HG03039 (cell line): ENCODE data around the gene CLSTN2.

ENCODE experiments used
- ATAC-seq: cut with Tn5 transposase; IDR thresholded peaks from one replicate; pipeline ENCODE4 v1.9.1; 2021; ENCODE audit warnings: mild to moderate bottlenecking, moderate library complexity; ENCODE audit not compliant: unreplicated experiment

The CLSTN2 gene

GRCh38 chr3:140223631-140224030, 288.6 kb downstream of the CLSTN2 start:
- ATAC-seq, result no peak

GRCh38 chr3:140224307-140224706, 289.3 kb downstream of the CLSTN2 start:
- ATAC-seq, result no peak

DNA sequence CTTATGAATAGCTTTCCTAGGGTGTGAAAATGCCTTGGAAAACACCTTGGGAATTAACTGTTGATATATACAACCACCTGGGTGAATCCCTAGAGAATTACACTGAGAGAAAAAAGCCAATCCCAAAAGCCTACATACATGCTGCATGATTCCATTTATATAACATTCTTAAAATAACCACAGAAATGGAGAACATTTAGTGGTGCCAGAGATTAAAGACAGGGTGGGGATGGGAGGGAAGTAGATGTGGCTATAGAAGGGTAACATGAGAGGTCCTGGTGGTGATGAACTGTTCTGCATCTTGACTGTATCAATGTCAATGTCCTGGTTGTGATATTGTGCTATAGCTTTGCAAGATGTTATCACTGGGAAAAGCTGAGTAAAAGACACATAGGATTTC, 291.0 kb downstream of the CLSTN2 start:
- ATAC-seq, result no peak

GRCh38 chr3:140233702-140234101, 298.7 kb downstream of the CLSTN2 start:
- ATAC-seq, result no peak

DNA sequence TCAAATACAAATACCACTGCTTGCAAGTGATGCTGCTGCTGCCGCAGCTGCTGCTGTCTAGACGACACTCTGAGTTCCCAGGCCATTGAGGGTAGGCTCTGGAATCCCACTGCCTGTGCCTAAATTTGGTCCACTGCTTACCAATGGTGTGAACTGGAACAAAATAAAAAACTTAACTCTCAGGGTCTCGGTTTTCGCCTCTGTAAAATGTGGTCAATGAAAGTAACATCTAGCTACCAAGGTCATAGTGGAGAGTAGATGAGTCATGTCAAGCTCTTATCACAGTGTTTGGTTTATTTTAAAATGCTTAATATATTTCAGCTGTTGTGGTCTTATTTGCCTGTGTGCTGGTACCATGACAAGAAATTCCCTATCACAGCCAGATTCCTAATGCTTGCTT, 299.3 kb downstream of the CLSTN2 start:
- ATAC-seq, result no peak

- ATAC-seq, result no peak
These were observed 302.0 kb downstream of the CLSTN2 start for GRCh38 chr3:140236836-140237501.

DNA sequence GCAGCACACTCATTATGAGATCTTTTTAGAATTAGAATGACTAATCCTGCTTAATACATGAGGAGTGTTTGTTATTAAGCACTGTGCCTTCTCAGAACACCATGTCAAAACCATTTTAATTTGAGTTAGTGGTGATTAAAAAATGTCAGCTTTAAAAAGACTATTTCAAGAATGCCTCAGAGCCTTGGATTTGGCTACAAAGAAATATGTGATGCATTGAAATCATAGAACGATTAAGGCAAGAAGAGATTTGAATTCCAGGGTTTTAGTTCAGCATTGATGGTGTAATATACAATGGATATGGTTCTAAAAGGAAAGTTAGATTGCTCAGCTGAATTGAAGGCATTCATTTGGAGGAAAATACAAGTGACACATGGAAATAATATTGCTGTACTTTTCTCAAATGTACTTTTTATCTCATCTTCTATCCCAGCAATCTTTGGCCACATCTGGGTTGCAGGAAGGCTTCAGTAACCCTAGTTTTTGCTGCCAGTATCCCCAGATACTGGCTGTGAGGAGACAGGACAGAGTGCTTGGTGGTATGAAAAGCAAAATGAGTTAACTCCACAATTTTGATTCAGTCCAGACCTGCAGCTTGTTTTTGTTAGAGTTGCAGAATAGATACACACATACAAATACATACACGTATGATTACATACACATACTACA, 303.8 kb downstream of the CLSTN2 start:
- no peak for ATAC-seq

DNA sequence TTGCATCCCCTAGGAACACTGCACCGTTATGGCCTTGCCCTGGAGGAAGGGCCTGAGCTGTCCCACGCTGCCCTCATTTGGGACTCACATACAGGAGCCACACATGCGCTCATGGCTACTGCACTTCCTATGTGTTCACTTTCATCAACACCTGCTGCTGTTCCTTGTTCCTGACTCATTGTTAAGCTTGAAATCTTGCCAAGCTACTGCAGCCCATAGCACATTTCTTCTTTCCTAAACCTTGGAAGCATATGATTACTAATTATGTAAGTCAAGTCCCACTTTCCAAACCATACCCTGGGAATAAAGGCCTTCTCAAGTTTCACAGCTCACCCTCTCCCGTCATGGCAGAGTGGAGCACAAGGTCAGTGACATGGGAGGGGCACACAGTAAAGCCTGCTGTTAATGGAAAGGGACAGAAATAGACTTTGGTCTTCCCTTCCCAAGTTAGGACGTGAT, 307.9 kb downstream of the CLSTN2 start:
- no peak for ATAC-seq

DNA sequence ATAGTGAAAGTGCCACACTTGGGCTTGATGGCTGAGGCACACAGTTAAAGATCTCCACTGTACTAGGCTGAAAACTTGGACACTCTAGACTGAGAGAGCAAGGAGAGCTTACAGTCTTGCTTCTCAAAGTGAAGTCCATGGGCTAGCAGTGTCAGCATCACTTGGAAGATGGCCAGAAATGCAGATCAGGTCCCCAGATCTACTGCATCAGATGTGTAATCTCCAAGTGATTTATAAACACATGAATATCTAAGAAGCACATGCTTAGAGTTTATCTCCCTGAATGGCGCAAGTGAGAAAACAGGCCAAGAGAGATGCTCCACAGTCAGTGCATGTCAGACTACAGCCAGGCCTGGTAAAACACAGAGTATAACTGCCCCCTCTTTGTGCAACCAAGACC, 308.6 kb downstream of the CLSTN2 start:
- no peak for ATAC-seq

DNA sequence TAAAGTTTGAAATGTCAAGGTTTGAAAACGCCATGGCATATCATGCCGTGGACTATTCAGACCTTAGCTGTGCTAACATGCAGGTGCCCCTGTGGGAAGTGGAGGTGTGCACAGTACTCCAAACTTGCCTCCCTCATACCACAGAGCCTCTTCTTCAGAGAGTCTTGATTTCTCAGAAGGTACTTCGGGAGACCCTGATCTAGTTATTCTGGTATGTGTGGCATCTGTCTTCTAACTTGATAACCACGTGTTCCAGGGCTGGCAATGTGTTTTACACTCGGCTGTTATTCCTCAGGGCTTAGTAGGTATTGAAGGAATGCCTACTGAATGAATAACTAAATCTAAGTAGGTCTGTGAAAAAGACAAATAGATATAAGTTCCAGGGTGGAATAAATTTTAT, 309.9 kb downstream of the CLSTN2 start:
- ATAC-seq, result no peak

GRCh38 chr3:140246578-140246977, 311.6 kb downstream of the CLSTN2 start:
- ATAC-seq, result no peak

GRCh38 chr3:140247775-140248174, 312.8 kb downstream of the CLSTN2 start:
- ATAC-seq, result no peak

- no peak for ATAC-seq
These were observed 314.2 kb downstream of the CLSTN2 start for GRCh38 chr3:140249188-140249587.

DNA sequence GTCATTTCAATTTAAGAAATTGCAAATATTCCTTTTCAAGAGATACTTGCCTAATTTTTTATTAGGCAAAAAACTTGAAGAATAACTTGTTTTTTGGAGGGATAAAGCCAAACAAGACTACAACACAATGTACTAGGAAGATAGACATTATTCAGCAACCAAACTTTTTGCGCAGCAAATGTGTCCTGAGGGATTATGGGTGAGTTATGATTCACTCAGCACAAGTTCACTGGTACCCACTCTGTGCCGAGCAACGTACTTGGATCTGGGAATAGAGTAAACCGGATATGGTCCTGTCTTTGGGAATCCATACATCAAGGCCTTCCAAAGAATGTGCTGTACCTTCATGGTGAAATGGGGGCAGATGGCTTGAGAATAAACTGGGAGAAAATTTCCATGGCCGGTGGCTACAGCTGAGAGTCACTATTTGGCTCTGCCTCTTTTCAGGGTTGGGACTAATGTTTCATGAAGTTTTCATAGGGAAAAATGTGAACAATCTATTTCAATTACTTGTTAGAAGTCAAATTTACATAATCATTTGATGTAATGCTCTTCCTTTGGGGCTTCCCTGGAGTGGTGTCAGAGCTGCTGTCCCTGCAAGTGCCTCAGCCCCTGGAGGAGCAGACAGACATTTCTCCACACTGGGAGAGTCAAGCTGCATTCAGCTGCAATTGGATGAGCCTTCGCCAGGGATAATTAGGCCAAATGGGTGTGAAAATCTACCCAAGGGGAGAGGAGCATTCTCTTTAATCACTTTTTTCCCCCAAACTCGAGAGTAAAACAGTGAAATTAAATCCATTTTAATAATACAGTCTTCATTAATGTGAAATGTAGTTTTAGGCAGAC, 315.2 kb downstream of the CLSTN2 start:
- no peak for ATAC-seq

GRCh38 chr3:140250945-140251344, 316.0 kb downstream of the CLSTN2 start:
- no peak for ATAC-seq

- no peak for ATAC-seq
These were observed 316.7 kb downstream of the CLSTN2 start for GRCh38 chr3:140251678-140252077.

DNA sequence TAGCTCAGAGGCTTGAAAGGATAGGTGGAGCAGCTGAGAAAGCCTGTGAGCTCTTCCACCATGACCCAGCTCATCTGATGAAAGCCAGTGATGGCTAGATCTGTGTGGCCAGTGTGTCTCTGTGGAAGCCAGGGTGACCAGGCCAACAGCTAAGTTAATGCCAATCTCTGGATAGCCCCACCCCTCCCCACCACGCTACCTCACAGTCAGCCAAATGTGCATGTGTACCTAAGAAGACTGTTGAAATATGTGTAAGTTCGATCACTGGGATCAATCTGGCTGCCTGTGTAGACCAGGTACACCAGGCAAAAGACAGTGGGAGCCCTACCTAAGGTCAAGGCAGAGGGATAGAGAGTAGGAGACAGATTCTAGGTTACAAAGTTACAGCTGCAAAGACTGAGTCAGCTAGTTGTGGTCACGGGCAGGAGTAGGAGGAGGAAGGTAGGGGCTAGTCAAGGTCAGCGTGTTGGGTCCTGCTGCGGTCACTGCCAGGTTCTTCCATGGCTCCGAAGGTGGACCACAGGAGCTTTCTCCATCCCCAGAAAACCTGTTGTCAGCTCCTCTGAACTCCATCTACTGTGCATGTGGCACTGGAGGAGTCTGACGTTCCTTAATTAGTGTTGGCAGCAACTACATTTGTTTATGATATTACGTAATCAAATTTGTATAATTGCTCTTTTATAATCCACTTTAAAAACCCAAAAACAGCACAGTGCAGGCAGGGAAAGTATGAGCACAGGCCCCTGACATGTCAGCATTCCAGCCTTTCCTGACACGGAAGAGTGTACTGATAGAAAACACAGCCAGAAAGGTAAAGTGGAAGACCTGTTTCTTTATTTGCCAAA, 318.0 kb downstream of the CLSTN2 start:
- ATAC-seq, result no peak

- no peak for ATAC-seq
These were observed 323.3 kb downstream of the CLSTN2 start for GRCh38 chr3:140258222-140258724.

DNA sequence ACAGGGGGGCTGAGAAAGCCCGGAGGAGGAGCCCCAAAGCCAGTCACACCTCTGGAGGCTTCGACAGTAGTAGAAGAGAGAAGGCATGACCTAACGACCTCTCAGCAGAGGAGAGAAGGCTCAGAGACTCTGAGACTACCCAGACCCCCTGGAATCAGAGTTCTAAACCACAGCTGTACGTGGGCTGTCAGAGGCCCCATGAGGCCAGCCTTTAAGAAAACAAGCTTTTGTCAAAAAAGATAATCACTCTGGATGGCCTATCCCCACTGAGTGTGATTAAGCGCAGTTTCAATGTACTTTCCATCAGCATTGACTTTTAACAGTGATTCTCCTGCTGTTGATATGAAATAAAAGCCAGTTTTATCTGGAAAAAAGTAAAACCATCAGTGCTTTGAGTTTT, 330.3 kb downstream of the CLSTN2 start:
- no peak for ATAC-seq

GRCh38 chr3:140268103-140268502, 333.1 kb downstream of the CLSTN2 start:
- no peak for ATAC-seq

DNA sequence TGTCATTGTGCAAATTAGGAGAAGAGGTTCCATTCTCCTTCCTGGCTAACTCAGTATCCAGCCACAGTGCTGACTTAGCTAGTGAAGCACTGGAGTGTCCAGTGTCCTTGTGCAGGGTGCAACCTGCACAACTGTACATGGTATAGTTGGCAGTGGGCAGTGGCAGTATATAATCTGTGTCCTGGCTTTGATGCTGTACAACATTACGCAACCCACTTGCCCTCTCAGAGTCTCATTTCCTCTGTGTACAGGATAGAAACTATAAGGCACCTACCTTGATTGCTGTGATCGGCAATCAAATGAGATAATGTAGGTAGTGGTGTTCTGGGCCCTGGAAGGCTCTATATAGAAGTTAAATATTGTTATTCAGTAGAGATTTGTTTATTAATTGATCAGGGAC, 333.6 kb downstream of the CLSTN2 start:
- no peak for ATAC-seq
